Activated B cell treated with CpG ODN at 0.5 μM for 24 hours (primary cell): ENCODE measurements around the gene HOXB13. TPM values are rescaled to one million over a fixed set of nuclear protein-coding genes. Genes with fewer than 3 reads are reported as not detected.

Experiments
- ATAC-seq: fragments of 200-7000 bp; cut with Tn5 transposase; one replicate; pipeline ENCODE4 v1.10.0; 2021; ENCODE audit warnings: low read depth, mild to moderate bottlenecking, moderate library complexity
- CTCF ChIA-PET: fragments of 350-600 bp; sonication (Branson Sonifier 250); formaldehyde crosslinking; loops from one replicate; lab custom pipeline; 2021; ENCODE audit warnings: antibody characterized with exemption; lab: Charles Lee
- POLR2A ChIA-PET: fragments of 350-600 bp; sonication (Branson Sonifier 250); formaldehyde crosslinking; loops from one replicate; lab custom pipeline; 2021; ENCODE audit warnings: antibody characterized with exemption; lab: Charles Lee
- DNase-seq: peaks from one replicate; pipeline ENCODE4 v3.0.0; 2022
- H3K27ac Mint-ChIP-seq: one replicate; pipeline ENCODE4 v1.8.0; 2020; ENCODE audit warnings: mixed read lengths
- H3K27me3 Mint-ChIP-seq: one replicate; pipeline ENCODE4 v1.8.0; 2021; ENCODE audit warnings: mixed read lengths
- H3K36me3 Mint-ChIP-seq: one replicate; pipeline ENCODE4 v1.8.0; 2021; ENCODE audit warnings: low read depth, mixed read lengths
- H3K4me1 Mint-ChIP-seq: one replicate; pipeline ENCODE4 v1.8.0; 2021; ENCODE audit warnings: mixed read lengths
- H3K4me3 Mint-ChIP-seq: one replicate; pipeline ENCODE4 v1.8.0; 2020; ENCODE audit warnings: mild to moderate bottlenecking, mixed read lengths
- H3K9me3 Mint-ChIP-seq: one replicate; pipeline ENCODE4 v1.8.0; 2020; ENCODE audit warnings: mixed read lengths
- intact Hi-C: fragments of 100-400 bp; cut with micrococcal nuclease; formaldehyde crosslinking; loops from one replicate; pipeline ENCODE4 v1.15.1; 2024
- total RNA-seq: library from RNA; stranded (reverse); gene quantifications from 2 replicates; pipeline ENCODE4 v1.2.3, GENCODE V29; 2022
- TF ChIP-seq, protein P1 (sequence below): fragments of 200-600 bp; IDR thresholded peaks from one replicate; pipeline ENCODE4 v1.8.0; 2022; ENCODE audit warnings: antibody characterized with exemption, mild to moderate bottlenecking

The HOXB13 gene
- total RNA-seq, 1 donor from 2014 or later: not detected

DNA sequence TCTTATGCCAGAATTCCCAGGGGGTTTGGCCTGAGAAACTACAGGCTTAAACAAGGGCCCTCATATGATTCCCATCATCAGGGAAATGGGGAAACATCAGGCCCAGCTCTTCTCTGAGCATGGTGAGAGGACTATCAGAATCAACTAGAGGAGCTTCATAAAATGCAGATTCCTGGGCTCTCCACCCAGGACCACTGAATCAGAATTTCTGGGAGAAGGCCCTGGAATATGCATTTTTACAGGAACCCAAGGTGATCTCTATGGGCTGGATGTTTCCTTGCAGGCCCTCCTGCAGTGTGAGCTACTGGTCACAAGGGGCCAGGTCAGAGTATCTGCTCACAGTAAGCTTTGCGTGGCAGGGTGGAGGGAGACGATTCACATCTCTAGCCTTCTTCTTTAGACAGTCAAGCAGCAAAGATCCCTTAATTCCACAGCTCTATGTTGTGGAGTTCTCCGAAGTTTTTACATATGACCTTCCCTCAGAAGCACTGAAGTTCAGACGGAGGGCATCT lies 38.8 kb upstream of the HOXB13 start:
- intact Hi-C loops: no loop called here
- TF ChIP-seq, protein P1, sequence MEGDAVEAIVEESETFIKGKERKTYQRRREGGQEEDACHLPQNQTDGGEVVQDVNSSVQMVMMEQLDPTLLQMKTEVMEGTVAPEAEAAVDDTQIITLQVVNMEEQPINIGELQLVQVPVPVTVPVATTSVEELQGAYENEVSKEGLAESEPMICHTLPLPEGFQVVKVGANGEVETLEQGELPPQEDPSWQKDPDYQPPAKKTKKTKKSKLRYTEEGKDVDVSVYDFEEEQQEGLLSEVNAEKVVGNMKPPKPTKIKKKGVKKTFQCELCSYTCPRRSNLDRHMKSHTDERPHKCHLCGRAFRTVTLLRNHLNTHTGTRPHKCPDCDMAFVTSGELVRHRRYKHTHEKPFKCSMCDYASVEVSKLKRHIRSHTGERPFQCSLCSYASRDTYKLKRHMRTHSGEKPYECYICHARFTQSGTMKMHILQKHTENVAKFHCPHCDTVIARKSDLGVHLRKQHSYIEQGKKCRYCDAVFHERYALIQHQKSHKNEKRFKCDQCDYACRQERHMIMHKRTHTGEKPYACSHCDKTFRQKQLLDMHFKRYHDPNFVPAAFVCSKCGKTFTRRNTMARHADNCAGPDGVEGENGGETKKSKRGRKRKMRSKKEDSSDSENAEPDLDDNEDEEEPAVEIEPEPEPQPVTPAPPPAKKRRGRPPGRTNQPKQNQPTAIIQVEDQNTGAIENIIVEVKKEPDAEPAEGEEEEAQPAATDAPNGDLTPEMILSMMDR: no peak
- H3K27me3 Mint-ChIP-seq: peaks cover 48% of the 10 kb centered on the region
- H3K4me1 Mint-ChIP-seq: no peaks in the 10 kb centered on the region
- ChIA-PET CTCF (no interaction called here), POLR2A (no interaction called here)
- H3K36me3 Mint-ChIP-seq: no peaks in the 10 kb centered on the region
- H3K9me3 Mint-ChIP-seq: no peaks in the 10 kb centered on the region
- ATAC-seq: no peak
- H3K27ac Mint-ChIP-seq: no peak overlapping the region
- no peak overlapping the region for H3K4me3 Mint-ChIP-seq
- no peak for DNase-seq

DNA sequence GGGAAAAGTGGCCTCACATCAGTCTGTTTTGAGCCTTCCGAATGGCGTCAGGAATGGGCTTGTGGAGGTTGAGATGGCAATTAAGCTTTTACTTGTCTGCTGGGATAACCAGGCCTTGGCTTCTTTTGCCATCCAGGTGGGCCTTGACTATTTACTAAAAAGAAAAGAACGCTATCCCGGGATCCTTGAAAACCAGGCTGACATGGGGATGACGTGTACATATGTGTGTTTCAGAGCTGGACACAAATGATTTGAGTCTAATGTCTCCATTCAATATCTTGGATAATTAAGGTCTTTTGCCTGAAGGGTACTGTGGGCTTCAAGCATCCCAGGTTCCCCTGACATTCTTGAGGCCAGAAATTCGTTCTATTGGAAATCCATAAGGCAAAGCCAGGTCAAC lies 32.6 kb upstream of the HOXB13 start:
- ATAC-seq: no peak
- ChIA-PET CTCF (no interaction called here), POLR2A (interaction anchor here (0.6 kb wide), 1 partner anchor 146 kb away, joined by 7 read pairs; the partner anchor contains the start of gene HOXB8)
- Mint-ChIP-seq H3K4me3 (no peak overlapping the region), H3K27me3 (peaks cover 67% of the 10 kb centered on the region), H3K4me1 (peaks cover 3% of the 10 kb centered on the region), H3K27ac (no peak overlapping the region), H3K9me3 (no peaks in the 10 kb centered on the region), H3K36me3 (no peaks in the 10 kb centered on the region)
- no peak for DNase-seq
- intact Hi-C loops: no loop called here
- TF ChIP-seq, protein P1: no peak

DNA sequence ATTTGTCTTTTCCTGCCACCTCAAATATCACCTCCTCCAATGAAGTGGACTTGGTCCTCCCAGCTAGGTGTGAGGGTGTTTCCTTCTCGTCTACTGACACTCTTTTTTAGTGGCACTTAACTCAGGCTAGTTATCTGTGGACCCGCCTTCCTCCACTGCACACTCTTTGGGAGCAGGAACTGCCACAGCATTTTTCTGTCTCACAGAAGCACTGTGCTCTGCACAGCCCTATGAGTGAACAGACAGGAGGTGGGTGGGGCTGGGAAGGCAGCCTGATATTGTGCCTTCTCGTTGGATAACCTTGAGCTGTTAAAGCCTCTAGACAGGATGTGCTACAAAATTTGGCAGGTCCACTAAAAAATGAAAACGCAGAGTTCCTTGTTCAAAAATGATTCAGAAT lies 31.9 kb upstream of the HOXB13 start:
- H3K27ac Mint-ChIP-seq: no peak overlapping the region
- ATAC-seq: no peak
- peaks cover 68% of the 10 kb centered on the region for H3K27me3 Mint-ChIP-seq
- peaks cover 3% of the 10 kb centered on the region for H3K4me1 Mint-ChIP-seq
- no peak for DNase-seq
- intact Hi-C loops: no loop called here
- H3K4me3 Mint-ChIP-seq: no peak overlapping the region
- ChIA-PET CTCF (no interaction called here), POLR2A (no interaction called here)
- no peaks in the 10 kb centered on the region for H3K9me3 Mint-ChIP-seq
- no peaks in the 10 kb centered on the region for H3K36me3 Mint-ChIP-seq
- TF ChIP-seq, protein P1: no peak

DNA sequence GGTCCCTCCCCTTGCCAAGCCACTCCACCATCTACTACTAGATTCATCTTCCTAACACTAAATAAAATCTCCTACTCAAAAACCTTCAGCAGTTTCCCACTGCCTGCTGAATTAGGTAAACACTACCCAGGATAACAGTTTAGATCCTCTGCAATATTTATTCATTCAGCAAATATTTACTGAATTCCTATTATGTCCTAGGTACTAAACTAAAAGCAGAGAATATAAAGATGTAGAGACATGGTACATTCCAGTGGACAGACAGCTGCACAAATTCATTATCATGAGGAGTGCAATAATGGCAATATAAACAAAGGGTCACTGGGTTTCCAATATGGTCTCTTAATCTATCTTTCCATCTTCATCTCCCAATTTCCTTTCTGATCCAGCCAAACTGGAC lies 30.7 kb upstream of the HOXB13 start:
- TF ChIP-seq, protein P1: no peak
- H3K9me3 Mint-ChIP-seq: no peaks in the 10 kb centered on the region
- ChIA-PET CTCF (no interaction called here), POLR2A (no interaction called here)
- ATAC-seq: no peak
- no peak for DNase-seq
- intact Hi-C loops: no loop called here
- H3K36me3 Mint-ChIP-seq: no peaks in the 10 kb centered on the region
- peaks cover 69% of the 10 kb centered on the region for H3K27me3 Mint-ChIP-seq
- H3K4me3 Mint-ChIP-seq: no peak overlapping the region
- peaks cover 7% of the 10 kb centered on the region for H3K4me1 Mint-ChIP-seq
- no peak overlapping the region for H3K27ac Mint-ChIP-seq

DNA sequence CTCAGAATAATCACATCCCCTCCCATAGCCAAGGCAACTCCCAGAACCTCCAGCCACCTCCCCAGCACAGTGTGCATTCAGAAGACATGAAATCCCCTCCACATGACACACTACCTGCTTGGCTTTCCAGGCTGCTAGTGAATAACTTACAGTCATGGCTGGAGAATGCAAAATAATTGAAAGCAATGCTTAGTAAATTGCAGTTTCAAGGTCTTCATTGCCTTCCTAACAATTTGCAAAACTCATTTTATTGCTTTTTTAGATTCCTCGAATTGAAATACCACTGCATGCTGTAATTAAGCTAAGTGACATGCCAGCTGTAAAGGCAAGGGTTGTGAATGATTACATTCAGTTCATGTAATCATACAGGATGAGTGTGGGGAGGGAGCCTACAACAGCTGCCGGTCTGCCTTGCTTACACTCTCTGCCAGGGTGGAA lies 29.0 kb upstream of the HOXB13 start:
- Mint-ChIP-seq H3K27me3 (peaks cover 75% of the 10 kb centered on the region), H3K9me3 (no peaks in the 10 kb centered on the region), H3K4me3 (no peak overlapping the region), H3K36me3 (no peaks in the 10 kb centered on the region), H3K4me1 (peaks cover 8% of the 10 kb centered on the region), H3K27ac (no peak overlapping the region)
- ChIA-PET CTCF (no interaction called here), POLR2A (no interaction called here)
- ATAC-seq (no peak), DNase-seq (no peak)
- intact Hi-C loops: no loop called here
- TF ChIP-seq, protein P1: no peak
